Measurements from ENCODE around the gene CHST8. TPM values are rescaled to one million over a fixed set of nuclear protein-coding genes. Genes with fewer than 3 reads are reported as not detected.
"Not testable (repeated sequence)": the region's sequence is repeated elsewhere in the genome, so short reads cannot be mapped to it uniquely, and the experiment has no call there.

Gene CHST8
- total RNA-seq, 2 experiments from 2014 or later, result not detected

DNA sequence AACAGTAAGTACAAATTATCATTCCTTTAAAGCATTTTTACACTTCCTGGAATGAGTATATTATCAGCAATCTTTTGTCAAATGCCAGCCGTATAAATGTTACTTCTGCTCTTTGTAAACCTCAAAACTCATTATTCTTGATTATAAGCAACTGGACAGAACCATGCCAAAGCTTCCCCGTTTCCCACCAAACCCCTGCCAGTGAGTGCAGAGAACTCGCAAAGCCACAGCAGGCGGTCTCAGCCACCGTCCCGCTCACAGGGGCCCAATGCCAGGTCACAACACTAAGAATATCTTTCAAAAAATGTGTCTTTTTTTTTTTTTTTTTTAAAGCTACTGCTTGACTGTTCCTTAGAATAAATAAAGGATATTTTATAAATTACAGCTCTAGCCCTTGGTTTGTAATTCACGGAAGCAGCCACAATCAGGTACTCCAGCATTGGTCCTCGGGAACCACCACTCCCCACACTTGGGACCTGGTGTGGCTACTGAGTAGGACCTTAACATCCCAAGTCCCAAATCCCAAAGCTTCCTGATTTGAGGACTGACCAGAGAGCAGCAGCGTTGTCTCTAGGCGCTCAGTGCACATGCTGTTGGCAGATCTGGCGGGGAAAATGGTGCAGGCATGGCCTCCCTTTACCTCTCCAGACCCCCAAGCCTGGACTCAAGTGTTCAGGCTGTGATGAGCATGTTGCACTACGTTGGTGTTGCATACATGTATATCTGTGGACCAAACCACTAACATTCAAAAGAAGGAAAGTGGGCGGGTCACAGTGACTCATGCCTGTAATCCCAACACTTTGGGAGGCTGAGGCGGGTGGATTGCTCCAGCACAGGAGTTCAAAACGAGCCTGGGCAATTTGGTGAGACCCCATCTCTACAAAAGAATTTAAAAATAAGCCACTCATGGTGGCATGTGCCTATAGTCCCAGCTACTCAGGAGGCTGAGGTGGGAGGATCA lies 193.9 kb downstream of the CHST8 start:
- Mint-ChIP-seq H3K4me3 (no peak overlapping the region), H3K4me1 (peaks cover 6% of the 10 kb centered on the region), H3K36me3 (no peaks in the 10 kb centered on the region), H3K9me3 (no peaks in the 10 kb centered on the region), H3K27me3 (peaks cover 9% of the 10 kb centered on the region), H3K27ac (no peak overlapping the region)
- no peak for DNase-seq

DNA sequence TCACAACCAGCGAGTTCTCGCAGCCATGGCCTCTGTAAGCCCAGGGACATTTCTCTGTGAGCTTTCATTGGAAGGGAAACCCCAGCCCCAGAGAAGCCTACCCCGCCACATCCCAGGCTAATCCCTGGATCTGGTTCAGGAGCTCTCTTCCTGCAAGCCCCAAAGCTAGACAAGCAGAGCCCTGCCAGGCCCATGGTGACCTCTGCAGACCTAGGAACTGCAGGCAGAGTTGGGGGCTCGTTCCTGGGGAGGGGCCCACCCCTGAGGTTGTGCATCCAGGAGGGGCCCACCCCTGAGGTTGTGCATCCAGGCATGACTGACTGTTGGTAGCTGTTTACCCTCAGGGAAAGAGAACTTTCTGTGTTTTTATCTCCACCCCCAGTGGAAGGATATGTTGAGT lies 196.7 kb downstream of the CHST8 start:
- no peak for DNase-seq
- Mint-ChIP-seq H3K4me3 (no peak overlapping the region), H3K4me1 (peaks cover 14% of the 10 kb centered on the region), H3K27ac (no peak overlapping the region), H3K36me3 (no peaks in the 10 kb centered on the region), H3K27me3 (peaks cover 29% of the 10 kb centered on the region), H3K9me3 (no peaks in the 10 kb centered on the region)

DNA sequence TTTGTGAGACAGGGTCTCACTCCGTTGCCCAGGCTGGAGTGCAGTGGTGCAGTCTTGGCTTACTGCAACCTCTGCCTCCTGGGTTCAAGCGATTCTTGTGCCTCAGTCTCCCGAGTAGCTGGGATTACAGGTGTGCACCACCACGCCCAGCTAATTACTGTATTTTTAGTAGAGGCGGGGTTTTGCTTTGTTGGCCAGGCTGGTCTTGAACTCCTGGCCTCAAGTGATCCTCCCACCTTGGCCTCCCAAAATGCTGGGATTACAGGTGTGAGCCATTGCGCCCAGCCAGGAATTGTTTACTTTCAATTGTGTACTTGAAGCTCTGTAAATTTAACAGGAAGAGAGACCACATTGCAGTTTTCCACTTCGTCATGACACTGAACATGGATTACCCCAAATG lies 197.3 kb downstream of the CHST8 start:
- not testable (repeated sequence) for H3K27ac Mint-ChIP-seq, DNase-seq, H3K9me3 Mint-ChIP-seq, H3K36me3 Mint-ChIP-seq
- Mint-ChIP-seq H3K4me3 (peak overlapping the region; percentile 40), H3K4me1 (peaks cover 14% of the 10 kb centered on the region), H3K27me3 (peaks cover 29% of the 10 kb centered on the region)

DNA sequence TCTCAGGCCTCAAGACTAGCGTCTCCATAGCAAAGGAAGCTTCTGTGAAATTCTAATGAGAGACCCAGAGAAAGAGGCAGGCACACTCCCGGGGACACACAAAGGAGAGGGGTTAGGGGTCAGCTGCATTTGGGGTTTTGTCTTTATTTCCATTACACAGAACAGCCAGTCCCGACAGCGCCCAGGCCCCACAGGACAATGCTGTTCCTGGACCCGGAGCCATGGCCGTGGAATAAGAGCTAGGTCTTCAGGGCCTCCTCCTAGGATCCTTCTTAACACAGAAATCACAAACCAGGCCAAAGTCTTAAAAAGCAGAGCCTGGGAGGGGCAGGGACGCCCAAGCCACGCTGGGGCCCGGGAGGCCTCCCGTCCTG lies 197.7 kb downstream of the CHST8 start:
- Mint-ChIP-seq H3K27me3 (peaks cover 29% of the 10 kb centered on the region), H3K27ac (peak overlapping the region; percentile 66), H3K4me3 (peak overlapping the region; percentile 40), H3K36me3 (no peaks in the 10 kb centered on the region), H3K9me3 (no peaks in the 10 kb centered on the region), H3K4me1 (peaks cover 14% of the 10 kb centered on the region)
- no peak for DNase-seq

DNA sequence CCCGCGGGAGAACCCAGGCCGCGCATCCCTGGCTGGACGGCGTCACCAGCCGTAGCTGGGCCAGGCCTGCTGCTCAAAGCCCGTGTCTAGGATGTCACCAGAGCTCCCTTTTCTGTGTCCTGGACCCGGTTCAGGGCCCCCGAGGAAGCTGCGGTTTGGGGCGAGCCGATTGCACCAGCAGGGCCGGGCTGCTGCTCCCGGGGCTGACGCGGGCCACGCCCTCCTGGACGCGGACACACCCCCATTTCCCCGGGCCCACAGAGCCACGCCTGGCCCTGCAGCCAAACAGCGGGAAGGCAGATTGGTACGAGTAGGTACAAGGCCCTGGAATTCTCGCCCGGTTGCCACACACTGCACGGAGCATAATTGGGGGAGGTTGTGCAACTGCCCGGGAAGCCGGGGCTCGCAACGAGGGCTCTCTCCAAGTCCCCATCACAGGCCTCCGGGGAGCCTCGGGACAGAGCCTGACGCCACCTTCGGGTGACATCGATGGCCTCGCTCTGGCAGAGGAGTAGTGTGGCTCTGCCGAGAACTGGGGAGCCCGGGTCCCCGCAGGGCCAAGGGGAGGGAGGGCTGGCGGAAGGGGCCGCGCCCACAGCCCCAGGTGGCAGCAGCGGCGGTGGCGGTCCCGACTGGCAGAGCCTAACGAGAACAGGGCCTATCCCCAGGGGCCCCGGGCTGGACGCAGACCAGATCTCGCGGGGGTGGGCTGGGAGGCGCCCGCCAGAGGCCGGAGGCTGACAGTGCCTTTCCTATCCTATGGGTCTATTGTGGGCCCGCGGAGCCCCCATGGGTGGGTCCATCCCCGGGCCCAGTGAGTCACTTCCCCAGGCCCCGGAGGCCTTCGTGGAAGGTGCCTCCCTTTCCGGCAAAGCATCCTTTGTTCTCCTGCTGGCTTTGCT lies 198.4 kb downstream of the CHST8 start:
- H3K27me3 Mint-ChIP-seq, result peaks cover 29% of the 10 kb centered on the region
- no peaks in the 10 kb centered on the region for H3K36me3 Mint-ChIP-seq
- peaks cover 14% of the 10 kb centered on the region for H3K4me1 Mint-ChIP-seq
- H3K27ac Mint-ChIP-seq, result no peak overlapping the region
- peak; percentile 72 for DNase-seq
- H3K9me3 Mint-ChIP-seq, result no peaks in the 10 kb centered on the region
- H3K4me3 Mint-ChIP-seq, result peak overlapping the region; percentile 74

DNA sequence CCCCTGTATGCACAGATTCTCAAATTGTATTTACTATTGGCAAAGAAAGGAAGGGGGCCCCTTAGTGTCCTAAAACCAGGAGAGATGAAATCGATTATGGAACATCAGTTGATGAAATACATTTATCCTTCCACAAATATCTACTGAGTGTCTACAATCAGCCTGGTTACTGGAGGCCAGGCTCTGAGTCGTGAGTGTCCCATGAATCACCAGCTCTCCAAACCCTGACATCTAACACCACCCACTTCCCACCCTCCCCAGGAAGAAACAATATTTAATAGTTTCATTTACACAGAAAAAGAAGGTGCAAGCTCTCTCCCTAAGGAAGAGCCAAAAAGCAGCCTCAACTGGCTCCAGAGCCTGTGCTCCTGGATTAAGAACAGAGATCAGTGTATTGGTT lies 200.1 kb downstream of the CHST8 start:
- H3K4me1 Mint-ChIP-seq, result peaks cover 14% of the 10 kb centered on the region
- no peak for DNase-seq
- H3K27me3 Mint-ChIP-seq, result peaks cover 29% of the 10 kb centered on the region
- no peak overlapping the region for H3K4me3 Mint-ChIP-seq
- H3K36me3 Mint-ChIP-seq, result no peaks in the 10 kb centered on the region
- no peak overlapping the region for H3K27ac Mint-ChIP-seq
- no peaks in the 10 kb centered on the region for H3K9me3 Mint-ChIP-seq

Other genes starting within 250 kb of the CHST8 start
- gene CEBPG, start 248.2 kb upstream of the CHST8 start, total RNA-seq, result 10 to 100 TPM; 30.1 to 30.9 TPM
- gene PEPD, start 100.2 kb upstream of the CHST8 start, total RNA-seq, result 10 to 100 TPM; 36.3 to 39.4 TPM
- 1 to 10 TPM; 7.5 to 9.9 TPM for gene KCTD15, start 174.9 kb downstream of the CHST8 start, total RNA-seq

Data from activated naive CD8-positive, alpha-beta T cell treated with anti-CD3 and anti-CD28 coated beads for 36 hours (primary cell).